Epithelial cell of esophagus (primary cell): ENCODE results near the gene PRAC2.

Experiments
- DNase-seq: peaks from one replicate; pipeline ENCODE4 v3.0.0; 2010; ENCODE audit warnings: low read depth
- H3K4me3 ChIP-seq: 2 replicates; pipeline ENCODE4 v1.5.1; 2011; ENCODE audit warnings: mild to moderate bottlenecking, low read length, control low read depth
- TF ChIP-seq, protein P1 (sequence below): IDR thresholded peaks from 2 replicates; pipeline ENCODE4 v1.5.1; 2011; ENCODE audit warnings: low read depth, mild to moderate bottlenecking, low read length, control low read depth, inconsistent platforms; ENCODE audit not compliant: insufficient read depth; ENCODE audit errors: missing control alignments

Gene PRAC2

DNA sequence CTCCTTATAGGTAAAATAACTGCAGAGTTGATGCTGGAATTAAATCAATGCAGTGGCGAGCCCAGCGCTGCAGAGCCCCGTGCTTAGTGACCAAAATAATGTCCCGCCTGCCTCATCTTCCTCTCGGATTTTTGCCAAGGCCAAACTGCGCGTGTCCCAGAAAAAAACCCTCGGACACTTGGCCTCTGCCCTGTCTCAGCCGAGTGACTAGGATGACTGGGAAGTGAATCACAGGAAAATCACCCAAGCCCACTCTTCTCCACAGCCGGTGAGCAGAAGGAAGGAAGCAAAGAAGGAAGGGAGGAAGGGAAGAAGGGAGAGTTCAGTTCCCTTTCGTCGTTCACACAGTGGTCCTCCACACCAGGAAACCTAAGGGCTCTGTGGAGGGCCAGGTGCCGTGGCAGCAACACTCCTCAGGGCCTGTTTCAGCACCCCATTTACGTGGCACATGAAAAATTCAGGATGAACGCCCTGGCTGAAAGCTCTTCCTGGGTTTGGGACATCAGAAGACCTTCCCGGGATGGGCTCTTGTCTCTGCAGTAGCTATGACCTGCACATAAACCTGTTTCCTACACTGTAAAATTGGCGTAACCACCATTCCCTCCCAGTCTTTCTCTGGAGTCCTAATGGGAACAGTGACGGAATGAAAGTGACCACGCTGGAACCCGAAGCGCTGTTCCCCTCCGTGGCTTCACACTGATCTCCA, 31.0 kb downstream of the PRAC2 start:
- H3K4me3 ChIP-seq, result no peak overlapping the region
- DNase-seq, result no peak
- TF ChIP-seq, protein P1, sequence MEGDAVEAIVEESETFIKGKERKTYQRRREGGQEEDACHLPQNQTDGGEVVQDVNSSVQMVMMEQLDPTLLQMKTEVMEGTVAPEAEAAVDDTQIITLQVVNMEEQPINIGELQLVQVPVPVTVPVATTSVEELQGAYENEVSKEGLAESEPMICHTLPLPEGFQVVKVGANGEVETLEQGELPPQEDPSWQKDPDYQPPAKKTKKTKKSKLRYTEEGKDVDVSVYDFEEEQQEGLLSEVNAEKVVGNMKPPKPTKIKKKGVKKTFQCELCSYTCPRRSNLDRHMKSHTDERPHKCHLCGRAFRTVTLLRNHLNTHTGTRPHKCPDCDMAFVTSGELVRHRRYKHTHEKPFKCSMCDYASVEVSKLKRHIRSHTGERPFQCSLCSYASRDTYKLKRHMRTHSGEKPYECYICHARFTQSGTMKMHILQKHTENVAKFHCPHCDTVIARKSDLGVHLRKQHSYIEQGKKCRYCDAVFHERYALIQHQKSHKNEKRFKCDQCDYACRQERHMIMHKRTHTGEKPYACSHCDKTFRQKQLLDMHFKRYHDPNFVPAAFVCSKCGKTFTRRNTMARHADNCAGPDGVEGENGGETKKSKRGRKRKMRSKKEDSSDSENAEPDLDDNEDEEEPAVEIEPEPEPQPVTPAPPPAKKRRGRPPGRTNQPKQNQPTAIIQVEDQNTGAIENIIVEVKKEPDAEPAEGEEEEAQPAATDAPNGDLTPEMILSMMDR, result no peak

DNA sequence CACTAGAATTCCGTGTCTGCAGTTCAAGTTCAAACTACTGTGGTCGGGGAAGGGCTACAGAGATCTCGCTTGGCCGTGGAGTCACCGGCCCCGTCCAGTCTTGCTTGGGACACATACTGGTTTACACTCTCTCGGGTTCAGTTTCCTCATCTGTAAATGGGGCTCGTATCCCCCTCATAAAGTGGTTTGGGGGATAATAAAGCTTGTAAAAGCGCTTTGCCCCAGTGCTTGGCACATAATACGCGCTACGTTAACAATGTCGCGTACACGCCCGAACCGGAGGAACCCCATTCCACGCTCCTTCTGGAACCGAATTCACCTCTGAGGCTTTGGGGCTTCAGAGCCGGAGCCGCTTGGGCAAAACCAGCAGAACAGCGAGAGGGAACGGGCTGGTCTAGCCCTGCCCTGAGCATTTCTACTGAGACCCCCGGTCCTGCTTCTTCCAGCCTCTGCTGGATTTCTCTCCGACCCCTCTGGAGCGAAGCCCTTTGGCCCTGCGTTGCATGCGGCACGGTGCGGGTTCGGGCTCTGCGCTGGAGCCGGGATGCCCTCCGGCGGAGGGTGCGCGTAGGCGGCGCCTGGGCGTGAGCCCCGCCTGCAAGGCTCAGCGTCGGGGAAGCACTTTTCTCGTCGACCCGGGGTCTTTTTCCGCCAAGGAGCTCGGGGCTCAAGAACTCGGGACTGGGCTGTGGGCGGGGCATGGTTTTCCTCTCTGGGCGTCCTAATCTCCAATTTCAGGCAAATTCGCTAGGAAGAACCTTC, 31.7 kb downstream of the PRAC2 start:
- no peak for DNase-seq
- H3K4me3 ChIP-seq, result no peak overlapping the region
- TF ChIP-seq, protein P1, result no peak

- TF ChIP-seq, protein P1, result no peak
- DNase-seq, result no peak
- no peak overlapping the region for H3K4me3 ChIP-seq
Observed at GRCh38 chr17:48755356-48755755, 32.4 kb downstream of the PRAC2 start.

GRCh38 chr17:48756830-48757251, 33.9 kb downstream of the PRAC2 start:
- no peak for DNase-seq
- TF ChIP-seq, protein P1, result no peak
- H3K4me3 ChIP-seq, result no peak overlapping the region

DNA sequence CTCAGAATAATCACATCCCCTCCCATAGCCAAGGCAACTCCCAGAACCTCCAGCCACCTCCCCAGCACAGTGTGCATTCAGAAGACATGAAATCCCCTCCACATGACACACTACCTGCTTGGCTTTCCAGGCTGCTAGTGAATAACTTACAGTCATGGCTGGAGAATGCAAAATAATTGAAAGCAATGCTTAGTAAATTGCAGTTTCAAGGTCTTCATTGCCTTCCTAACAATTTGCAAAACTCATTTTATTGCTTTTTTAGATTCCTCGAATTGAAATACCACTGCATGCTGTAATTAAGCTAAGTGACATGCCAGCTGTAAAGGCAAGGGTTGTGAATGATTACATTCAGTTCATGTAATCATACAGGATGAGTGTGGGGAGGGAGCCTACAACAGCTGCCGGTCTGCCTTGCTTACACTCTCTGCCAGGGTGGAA, 34.6 kb downstream of the PRAC2 start:
- TF ChIP-seq, protein P1, result no peak
- DNase-seq, result no peak
- H3K4me3 ChIP-seq, result no peak overlapping the region

GRCh38 chr17:48759288-48759687, 36.3 kb downstream of the PRAC2 start:
- H3K4me3 ChIP-seq, result no peak overlapping the region
- TF ChIP-seq, protein P1, result no peak
- no peak for DNase-seq

DNA sequence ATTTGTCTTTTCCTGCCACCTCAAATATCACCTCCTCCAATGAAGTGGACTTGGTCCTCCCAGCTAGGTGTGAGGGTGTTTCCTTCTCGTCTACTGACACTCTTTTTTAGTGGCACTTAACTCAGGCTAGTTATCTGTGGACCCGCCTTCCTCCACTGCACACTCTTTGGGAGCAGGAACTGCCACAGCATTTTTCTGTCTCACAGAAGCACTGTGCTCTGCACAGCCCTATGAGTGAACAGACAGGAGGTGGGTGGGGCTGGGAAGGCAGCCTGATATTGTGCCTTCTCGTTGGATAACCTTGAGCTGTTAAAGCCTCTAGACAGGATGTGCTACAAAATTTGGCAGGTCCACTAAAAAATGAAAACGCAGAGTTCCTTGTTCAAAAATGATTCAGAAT, 37.4 kb downstream of the PRAC2 start:
- TF ChIP-seq, protein P1, result no peak
- no peak overlapping the region for H3K4me3 ChIP-seq
- DNase-seq, result no peak
